Breast epithelium (tissue), 3 donors: ENCODE measurements around the gene GPC5.

Experiments
- POLR2A ChIP-seq: fragments of 450-650 bp; IDR thresholded peaks from one replicate; pipeline ENCODE4 v1.6.1; 2016; ENCODE audit warnings: antibody characterized with exemption, mild to moderate bottlenecking, moderate library complexity
- POLR2AphosphoS5 ChIP-seq, 3 donors: sonication (generic); formaldehyde crosslinking; IDR thresholded peaks; one replicate each; pipeline ENCODE4 v1.6.1; 2017; ENCODE audit warnings: antibody characterized with exemption in 3 of 3
- TF ChIP-seq, protein P1 (sequence below), 3 donors: fragments of 450-650 bp; IDR thresholded peaks; one replicate each; pipeline ENCODE4 v1.5.1; 2016 to 2017; ENCODE audit warnings: antibody characterized with exemption in 3 of 3, mild to moderate bottlenecking in 3 of 3, moderate library complexity in 3 of 3

DNA sequence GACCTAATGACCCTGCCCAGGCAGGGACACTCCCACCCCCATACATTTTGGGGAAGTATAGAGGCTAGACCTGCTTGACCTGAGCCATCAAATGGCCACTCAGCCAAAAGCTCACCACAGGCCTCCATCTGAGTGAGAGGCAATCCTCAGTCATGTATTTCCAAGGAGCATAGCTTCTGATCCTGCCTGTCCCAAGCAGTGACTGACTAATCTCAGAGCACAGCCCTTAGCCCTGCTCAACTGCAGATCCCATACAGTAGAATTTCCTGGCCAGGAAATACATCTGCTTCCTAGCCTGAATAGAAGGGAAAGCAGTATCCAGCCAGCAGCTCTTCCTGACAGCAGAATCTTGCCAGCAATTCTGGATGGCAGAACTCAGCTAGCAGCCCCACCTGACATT, 947.6 kb downstream of the GPC5 start:
- TF ChIP-seq, protein P1, sequence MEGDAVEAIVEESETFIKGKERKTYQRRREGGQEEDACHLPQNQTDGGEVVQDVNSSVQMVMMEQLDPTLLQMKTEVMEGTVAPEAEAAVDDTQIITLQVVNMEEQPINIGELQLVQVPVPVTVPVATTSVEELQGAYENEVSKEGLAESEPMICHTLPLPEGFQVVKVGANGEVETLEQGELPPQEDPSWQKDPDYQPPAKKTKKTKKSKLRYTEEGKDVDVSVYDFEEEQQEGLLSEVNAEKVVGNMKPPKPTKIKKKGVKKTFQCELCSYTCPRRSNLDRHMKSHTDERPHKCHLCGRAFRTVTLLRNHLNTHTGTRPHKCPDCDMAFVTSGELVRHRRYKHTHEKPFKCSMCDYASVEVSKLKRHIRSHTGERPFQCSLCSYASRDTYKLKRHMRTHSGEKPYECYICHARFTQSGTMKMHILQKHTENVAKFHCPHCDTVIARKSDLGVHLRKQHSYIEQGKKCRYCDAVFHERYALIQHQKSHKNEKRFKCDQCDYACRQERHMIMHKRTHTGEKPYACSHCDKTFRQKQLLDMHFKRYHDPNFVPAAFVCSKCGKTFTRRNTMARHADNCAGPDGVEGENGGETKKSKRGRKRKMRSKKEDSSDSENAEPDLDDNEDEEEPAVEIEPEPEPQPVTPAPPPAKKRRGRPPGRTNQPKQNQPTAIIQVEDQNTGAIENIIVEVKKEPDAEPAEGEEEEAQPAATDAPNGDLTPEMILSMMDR (IDR thresholded peaks at IDR 0.05), result no peak
- TF ChIP-seq POLR2A, result no peak
- TF ChIP-seq POLR2AphosphoS5 (IDR thresholded peaks at IDR 0.05), result no peak
